NB4 (cell line): ENCODE data around the gene MOB3B.

ENCODE experiments used
- DNase-seq: peaks from one replicate; pipeline ENCODE4 v3.0.0; 2010; ENCODE audit warnings: low read depth
- H3K4me3 ChIP-seq: one replicate; pipeline ENCODE4 v1.5.1; 2011; ENCODE audit warnings: mild to moderate bottlenecking, low read depth, low read length, moderate library complexity
- CTCF ChIP-seq: IDR thresholded peaks from one replicate; pipeline ENCODE4 v1.5.1; 2012; ENCODE audit warnings: low read depth, low read length
- MAX ChIP-seq: IDR thresholded peaks from 2 replicates; pipeline ENCODE4 v1.6.1; 2011; ENCODE audit warnings: low read depth, low read length
- MYC ChIP-seq: IDR thresholded peaks from 2 replicates; pipeline ENCODE4 v1.6.1; 2011; ENCODE audit warnings: low read depth, low read length
- POLR2A ChIP-seq: IDR thresholded peaks from 2 replicates; pipeline ENCODE4 v1.6.1; 2011; ENCODE audit warnings: mild to moderate bottlenecking; ENCODE audit not compliant: insufficient read length; ENCODE audit errors: extremely low read depth

MOB3B gene

GRCh38 chr9:27473111-27473529 is 56.5 kb downstream of the MOB3B start:
- no peak for DNase-seq
- TF ChIP-seq MAX (no peak), MYC (no peak), CTCF (no peak), POLR2A (no peak)
- no peak overlapping the region for H3K4me3 ChIP-seq

GRCh38 chr9:27472195-27472594 is 57.4 kb downstream of the MOB3B start:
- DNase-seq = no peak
- no peak overlapping the region for H3K4me3 ChIP-seq
- TF ChIP-seq CTCF = no peak
- no peak for TF ChIP-seq POLR2A
- TF ChIP-seq MYC = no peak
- TF ChIP-seq MAX = no peak

GRCh38 chr9:27471789-27472188 is 57.8 kb downstream of the MOB3B start:
- H3K4me3 ChIP-seq = no peak overlapping the region
- DNase-seq = no peak
- no peak for TF ChIP-seq MYC
- no peak for TF ChIP-seq CTCF
- TF ChIP-seq POLR2A = no peak
- TF ChIP-seq MAX = no peak

GRCh38 chr9:27471366-27471765 is 58.2 kb downstream of the MOB3B start:
- no peak overlapping the region for H3K4me3 ChIP-seq
- no peak for TF ChIP-seq MYC
- no peak for TF ChIP-seq CTCF
- no peak for TF ChIP-seq MAX
- no peak for TF ChIP-seq POLR2A
- no peak for DNase-seq

GRCh38 chr9:27470291-27470856 is 59.2 kb downstream of the MOB3B start:
- H3K4me3 ChIP-seq = no peak overlapping the region
- TF ChIP-seq POLR2A (no peak), CTCF (no peak), MYC (no peak), MAX (no peak)
- DNase-seq = no peak

GRCh38 chr9:27469550-27469949 is 60.1 kb downstream of the MOB3B start:
- no peak overlapping the region for H3K4me3 ChIP-seq
- no peak for DNase-seq
- TF ChIP-seq MAX = no peak
- no peak for TF ChIP-seq CTCF
- TF ChIP-seq POLR2A = no peak
- no peak for TF ChIP-seq MYC
